Small intestine (tissue), 7 donors: ENCODE measurements around the gene DYNLL1. TPM values are rescaled to one million over a fixed set of nuclear protein-coding genes. Genes with fewer than 3 reads are reported as not detected.
A peak's percentile ranks its signal among the peaks of the same experiment; 100 is the strongest.
"Not testable (repeated sequence)": the region's sequence is repeated elsewhere in the genome, so short reads cannot be mapped to it uniquely, and the experiment has no call there.

Experiments used
- DNase-seq, 2 donors: peaks; one replicate each; pipeline versions ENCODE4 v3.0.0 to v3.0.0-alpha.2; 2013
- FAIRE-seq: peaks from 2 replicates; lab custom pipeline; 2012; peaks lifted over from hg19 to GRCh38; lab: Jason Lieb, UNC
- H3K27ac ChIP-seq, 3 donors: one replicate each; pipeline ENCODE4 v1.5.1; 2013; ENCODE audit warnings: low read length in 2 of 3, mild to moderate bottlenecking in 2 of 3, control low read depth in 1 of 3, inconsistent platforms in 1 of 3, low read depth in 1 of 3, moderate library complexity in 1 of 3
- H3K27me3 ChIP-seq, 3 donors: one replicate each; pipeline ENCODE4 v1.6.1; 2013; ENCODE audit warnings: low read length in 3 of 3, inconsistent platforms in 1 of 3; ENCODE audit not compliant: control insufficient read depth in 3 of 3, insufficient read depth in 3 of 3
- H3K36me3 ChIP-seq, 3 donors: one replicate each; pipeline ENCODE4 v1.6.1; 2013; ENCODE audit warnings: low read length in 3 of 3, inconsistent platforms in 1 of 3, low read depth in 1 of 3, mild to moderate bottlenecking in 1 of 3, moderate library complexity in 1 of 3; ENCODE audit not compliant: control insufficient read depth in 3 of 3, insufficient read depth in 2 of 3
- H3K4me1 ChIP-seq, 3 donors: one replicate each; pipeline ENCODE4 v1.6.1; 2013; ENCODE audit warnings: low read length in 2 of 3, inconsistent platforms in 1 of 3, low read depth in 1 of 3, mild to moderate bottlenecking in 1 of 3, moderate library complexity in 1 of 3; ENCODE audit not compliant: control insufficient read depth in 3 of 3, insufficient read depth in 2 of 3
- H3K4me3 ChIP-seq, 3 donors: one replicate each; pipeline ENCODE4 v1.5.1; 2013; ENCODE audit warnings: low read length in 3 of 3, control low read depth in 1 of 3, inconsistent platforms in 1 of 3, low read depth in 1 of 3, mild to moderate bottlenecking in 1 of 3, moderate library complexity in 1 of 3
- H3K9me3 ChIP-seq, 2 donors: one replicate each; pipeline ENCODE4 v1.6.1; 2013; ENCODE audit warnings: low read depth in 1 of 2, low read length in 1 of 2; ENCODE audit not compliant: control insufficient read depth in 2 of 2, insufficient read depth in 1 of 2
- WGBS, 3 donors: extraction: QIAGEN DNeasy Blood & Tissue Kit; methylation state at CpG; one replicate each; pipeline ENCODE4 v1.1.7; 2013; 5-methylcytosine and 5-hydroxymethylcytosine counted together
- polyA plus RNA-seq, 4 donors: library from polyadenylated mRNA; stranded (reverse) in 3 of 4; unstranded in 1 of 4; fragments of 200-250 nt in 3 of 4; fragments of 120-200 nt in 1 of 4; gene quantifications; one replicate each; pipeline versions ENCODE4 v1.2.1 to v1.2.3, GENCODE V29; 2013
- donor health status: healthy with polysubstance abuse.
- donor health status: control.
- donor health status: control.
- donor health status: Bipolar disorder and iron deficiency.
- donor health status: healthy.

DYNLL1 gene
- polyA plus RNA-seq, 4 donors, result 312 to 554 (median 387) TPM

DNA sequence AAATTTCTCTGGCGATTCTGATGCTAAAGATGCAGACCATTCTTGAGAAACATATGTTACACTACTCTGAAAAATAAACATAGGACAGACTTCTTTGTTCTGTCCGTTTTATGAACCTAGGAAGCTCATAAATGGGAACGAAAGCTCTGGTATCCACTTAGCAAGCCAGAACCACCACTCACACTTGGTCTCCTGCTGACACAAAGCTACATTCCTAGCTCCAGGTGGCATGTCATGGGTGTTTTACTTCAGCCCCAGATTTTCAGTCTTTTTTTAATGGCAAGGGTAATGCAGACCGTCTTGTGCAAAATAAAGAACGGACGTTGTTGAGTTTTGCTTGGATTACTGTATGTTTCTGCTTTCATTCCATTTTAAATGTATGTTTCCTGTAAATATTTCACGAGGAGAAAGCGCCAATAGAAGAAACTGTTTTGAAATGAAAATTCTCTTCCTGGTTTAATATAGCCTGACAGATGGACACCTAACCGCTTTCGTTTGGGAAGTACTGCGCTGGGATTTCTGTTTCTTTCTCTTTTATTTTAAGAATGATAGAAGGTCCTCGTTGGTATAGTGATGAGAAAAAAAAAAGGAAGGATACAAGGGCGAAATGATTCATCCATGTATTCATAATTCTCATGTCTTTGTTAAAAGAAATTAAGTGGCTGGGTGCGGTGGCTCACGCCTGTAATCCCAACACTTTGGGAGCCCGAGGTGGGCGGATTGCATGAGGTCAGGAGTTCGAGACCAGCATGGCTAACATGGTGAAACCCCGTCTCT, 33.9 kb downstream of the DYNLL1 start:
- DNase-seq (peak; percentile 65 to 68), FAIRE-seq (no peak)
- H3K4me1 ChIP-seq, result no peaks in the 10 kb centered on the region

GRCh38 chr12:120530418-120530761, 34.5 kb downstream of the DYNLL1 start:
- not testable (repeated sequence) for H3K4me1 ChIP-seq, H3K27me3 ChIP-seq, FAIRE-seq, DNase-seq, H3K36me3 ChIP-seq, H3K9me3 ChIP-seq
- H3K4me3 ChIP-seq, result peak overlapping the region in 1 of 3 donors; percentile 82
- H3K27ac ChIP-seq, result peak overlapping the region; percentile 29 to 86 (median 86)

More for the DNA sequence above, 33.9 kb downstream of the DYNLL1 start:
- Histone ChIP-seq H3K4me3 (peak overlapping the region in 2 of 3 donors; percentile 62 to 82), H3K9me3 (no peaks in the 10 kb centered on the region), H3K27me3 (no peaks in the 10 kb centered on the region), H3K36me3 (peaks cover 0 to 4% (median 0%) of the 10 kb centered on the region in 3 donors), H3K27ac (peak overlapping the region; percentile 86 to 98 (median 86))
- 16 to 28% (median 17%) methylated on average over 19 of the region's 19 CpGs for WGBS, 3 donors

GRCh38 chr12:120532701-120533238, 36.9 kb downstream of the DYNLL1 start:
- H3K36me3 ChIP-seq, result peaks cover 0 to 11% (median 0%) of the 10 kb centered on the region in 3 donors
- H3K4me1 ChIP-seq, result peaks cover 0 to 16% (median 8%) of the 10 kb centered on the region in 3 donors
- H3K27me3 ChIP-seq, result no peaks in the 10 kb centered on the region
- H3K27ac ChIP-seq, result no peak overlapping the region
- DNase-seq (no peak), FAIRE-seq (no peak)
- 62 to 67% (median 67%) methylated on average over 4 of the region's 4 CpGs for WGBS, 3 donors
- H3K4me3 ChIP-seq, result no peak overlapping the region
- H3K9me3 ChIP-seq, result no peaks in the 10 kb centered on the region

- WGBS, 3 donors, result 1% methylated on average over 33 to 43 of the region's 43 CpGs
- H3K4me3 ChIP-seq, result peak within 1 kb of the TSS; percentile 78 to 99 (median 90)
- peak within 1 kb of the TSS; percentile 83 to 91 (median 86) for H3K27ac ChIP-seq
- peaks cover 0 to 11% (median 0%) of the 10 kb centered on the region in 3 donors for H3K36me3 ChIP-seq
- DNase-seq (peak; percentile 89 to 93), FAIRE-seq (no peak)
- peaks cover 0 to 31% (median 16%) of the 10 kb centered on the region in 3 donors for H3K4me1 ChIP-seq
- no peaks in the 10 kb centered on the region for H3K27me3 ChIP-seq
- no peaks in the 10 kb centered on the region for H3K9me3 ChIP-seq
Observed at GRCh38 chr12:120534203-120534702, 38.3 kb downstream of the DYNLL1 start, which contains the start of gene RNF10. RNF10 (plus strand) TSS chr12:120534356; CDS start chr12:120534812, 456 bp downstream.

GRCh38 chr12:120534703-120535655, 39.1 kb downstream of the DYNLL1 start:
- Histone ChIP-seq H3K4me3 (peak overlapping the region; percentile 78 to 99 (median 90)), H3K27ac (peak overlapping the region; percentile 83 to 91 (median 86)), H3K36me3 (peaks cover 0 to 14% (median 0%) of the 10 kb centered on the region in 3 donors), H3K27me3 (no peaks in the 10 kb centered on the region), H3K4me1 (peaks cover 2 to 34% (median 21%) of the 10 kb centered on the region in 3 donors), H3K9me3 (no peaks in the 10 kb centered on the region)
- DNase-seq (peak; percentile 63 to 81), FAIRE-seq (no peak)
- 1% methylated on average over 48 to 52 of the region's 52 CpGs for WGBS, 3 donors

DNA sequence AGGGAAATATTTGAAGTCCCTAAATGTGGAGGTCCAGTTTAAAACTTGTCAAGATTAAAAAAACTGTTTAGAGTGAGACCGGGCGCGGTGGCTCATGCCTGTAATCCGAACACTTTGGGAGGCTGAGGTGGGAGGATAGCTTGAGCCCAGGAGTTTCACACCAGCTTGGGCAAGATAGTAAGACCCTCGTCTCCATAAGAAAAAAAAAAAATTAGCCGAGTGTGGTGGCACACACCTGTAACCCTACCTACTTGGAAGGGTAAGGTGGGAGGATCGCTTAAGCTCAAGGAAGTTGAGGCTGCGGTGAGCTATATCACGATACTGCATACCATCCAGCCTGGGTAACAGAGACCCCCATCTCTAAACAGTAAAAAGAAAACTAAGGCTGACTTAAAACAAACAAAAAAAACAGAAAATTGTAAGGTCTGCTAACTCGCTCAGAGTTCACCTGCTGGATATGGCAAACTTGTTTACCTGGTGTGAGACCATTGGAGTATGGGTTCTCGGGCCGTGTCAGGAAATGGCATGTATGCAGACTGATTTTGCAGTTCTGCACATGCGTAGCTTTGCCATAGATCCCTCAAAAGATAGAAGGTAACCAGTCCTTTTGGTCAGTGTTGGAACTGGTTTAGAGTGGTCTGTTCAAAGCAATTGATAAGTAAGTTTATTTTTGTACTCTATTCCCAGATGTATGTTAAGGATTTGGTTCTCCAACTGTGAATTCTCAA, 40.3 kb downstream of the DYNLL1 start:
- DNase-seq (peak in 1 of 2 donors; percentile 48), FAIRE-seq (no peak)
- peak overlapping the region in 1 of 3 donors; percentile 63 for H3K27ac ChIP-seq
- H3K36me3 ChIP-seq, result peaks cover 0 to 14% (median 0%) of the 10 kb centered on the region in 3 donors
- no peaks in the 10 kb centered on the region for H3K9me3 ChIP-seq
- H3K4me3 ChIP-seq, result peak overlapping the region; percentile 28 to 90 (median 78)
- WGBS, 3 donors, result 8 to 31% (median 18%) methylated on average over 13 of the region's 13 CpGs
- H3K27me3 ChIP-seq, result no peaks in the 10 kb centered on the region
- peaks cover 4 to 40% (median 29%) of the 10 kb centered on the region in 3 donors for H3K4me1 ChIP-seq

DNA sequence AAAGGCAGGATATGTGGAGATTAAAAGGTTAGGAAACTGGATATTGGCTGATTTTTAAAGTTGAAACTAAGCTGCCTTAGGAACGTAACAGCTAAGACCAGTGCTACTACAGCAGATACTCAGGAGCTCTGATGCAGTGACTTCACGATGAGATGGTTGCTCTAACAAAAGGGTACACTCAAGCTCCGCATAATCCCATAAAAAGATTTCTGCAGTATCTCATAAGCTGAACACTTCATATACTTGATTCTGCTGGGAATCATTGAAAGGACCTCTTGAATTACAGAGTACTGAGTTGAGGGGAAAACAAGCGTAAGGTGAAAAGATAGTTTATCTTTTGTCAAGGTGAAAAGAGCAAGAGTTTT, 41.9 kb downstream of the DYNLL1 start:
- Histone ChIP-seq H3K9me3 (no peaks in the 10 kb centered on the region), H3K36me3 (peaks cover 0 to 26% (median 5%) of the 10 kb centered on the region in 3 donors), H3K4me3 (peak overlapping the region in 1 of 3 donors; percentile 78), H3K27me3 (no peaks in the 10 kb centered on the region), H3K4me1 (peaks cover 4 to 40% (median 31%) of the 10 kb centered on the region in 3 donors), H3K27ac (peak overlapping the region; percentile 6 to 40 (median 14))
- FAIRE-seq (no peak), DNase-seq (no peak)
- WGBS, 3 donors, result 20 to 41% (median 32%) methylated on average over 4 of the region's 4 CpGs
